Peyer's patch (tissue), 4 donors: ENCODE data around the gene CHST8.

Experiments used
- CTCF ChIP-seq, 6 experiments: fragments of 450-650 bp in 4 of 6; fragments of 200-600 bp in 2 of 6; sonication (generic) in 1 of 6; IDR thresholded peaks; one replicate each; pipeline ENCODE4 v1.5.1; 2017 to 2019; ENCODE audit warnings: antibody characterized with exemption in 6 of 6, mild to moderate bottlenecking in 3 of 6, moderate library complexity in 1 of 6
- POLR2A ChIP-seq, 2 donors: fragments of 450-650 bp; IDR thresholded peaks; one replicate each; pipeline ENCODE4 v1.5.1; 2017; ENCODE audit warnings: antibody characterized with exemption in 2 of 2, mild to moderate bottlenecking in 2 of 2, moderate library complexity in 2 of 2

- no peak for TF ChIP-seq CTCF (IDR thresholded peaks at IDR 0.05)
- TF ChIP-seq POLR2A (IDR thresholded peaks at IDR 0.05), result no peak
Measured at GRCh38 chr19:33766623-33767022, 144.9 kb downstream of the CHST8 start.
